ENCODE results near the gene LGALS3BP. TPM values are rescaled to one million over a fixed set of nuclear protein-coding genes. Genes with fewer than 3 reads are reported as not detected.

The LGALS3BP gene
- total RNA-seq, 4 donors from 2014 or later: 191 to 392 (median 296) TPM

DNA sequence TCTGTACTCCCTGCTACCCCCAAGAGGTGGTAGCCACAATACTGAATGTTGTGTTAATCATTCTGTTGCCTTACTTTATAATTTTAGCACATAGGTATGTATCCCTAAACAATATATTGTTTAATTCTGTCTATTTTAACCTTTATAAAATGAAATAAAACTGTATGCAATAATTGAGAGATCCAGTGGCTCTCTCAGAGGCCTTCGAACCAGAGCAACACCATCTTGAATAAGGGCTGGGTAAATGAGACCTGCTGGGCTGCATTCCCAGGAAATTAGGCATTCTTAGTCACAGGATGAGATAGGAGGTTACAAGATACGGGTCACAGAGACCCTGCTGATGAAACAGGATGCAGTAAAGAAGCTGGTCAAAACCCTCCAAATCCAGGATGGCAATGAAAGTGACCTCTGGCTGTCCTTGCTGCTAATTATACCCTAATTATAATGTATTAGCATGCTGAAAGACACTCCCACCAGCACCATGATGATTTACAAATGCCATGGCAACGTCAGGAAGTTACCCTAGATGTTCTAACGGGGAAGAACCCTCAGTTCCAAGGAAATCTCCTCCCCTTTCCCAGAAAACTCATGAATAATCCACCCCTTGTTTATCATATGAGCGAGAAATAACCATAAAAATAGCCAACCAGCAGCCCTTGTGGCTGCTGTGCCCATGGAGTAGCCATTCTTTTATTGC lies 31.9 kb upstream of the LGALS3BP start:
- no peaks in the 10 kb centered on the region for H3K27me3 ChIP-seq
- peaks cover 0 to 30% (median 20%) of the 10 kb centered on the region in 4 donors for H3K4me1 ChIP-seq
- peaks cover 0 to 3% (median 0%) of the 10 kb centered on the region in 3 donors for H3K36me3 ChIP-seq
- H3K9me3 ChIP-seq: no peaks in the 10 kb centered on the region
- 77 to 91% methylated on average over 5 of the region's 5 CpGs for WGBS, 2 donors
- no peak overlapping the region for H3K4me3 ChIP-seq
- H3K27ac ChIP-seq: no peak overlapping the region
- DNase-seq (ENCODE audit: low spot score in 2 of 2): no peak
- TF ChIP-seq EP300 (IDR thresholded peaks at IDR 0.05) (no peak), POLR2A (IDR thresholded peaks at IDR 0.05) (no peak)
- TF ChIP-seq, protein P1, sequence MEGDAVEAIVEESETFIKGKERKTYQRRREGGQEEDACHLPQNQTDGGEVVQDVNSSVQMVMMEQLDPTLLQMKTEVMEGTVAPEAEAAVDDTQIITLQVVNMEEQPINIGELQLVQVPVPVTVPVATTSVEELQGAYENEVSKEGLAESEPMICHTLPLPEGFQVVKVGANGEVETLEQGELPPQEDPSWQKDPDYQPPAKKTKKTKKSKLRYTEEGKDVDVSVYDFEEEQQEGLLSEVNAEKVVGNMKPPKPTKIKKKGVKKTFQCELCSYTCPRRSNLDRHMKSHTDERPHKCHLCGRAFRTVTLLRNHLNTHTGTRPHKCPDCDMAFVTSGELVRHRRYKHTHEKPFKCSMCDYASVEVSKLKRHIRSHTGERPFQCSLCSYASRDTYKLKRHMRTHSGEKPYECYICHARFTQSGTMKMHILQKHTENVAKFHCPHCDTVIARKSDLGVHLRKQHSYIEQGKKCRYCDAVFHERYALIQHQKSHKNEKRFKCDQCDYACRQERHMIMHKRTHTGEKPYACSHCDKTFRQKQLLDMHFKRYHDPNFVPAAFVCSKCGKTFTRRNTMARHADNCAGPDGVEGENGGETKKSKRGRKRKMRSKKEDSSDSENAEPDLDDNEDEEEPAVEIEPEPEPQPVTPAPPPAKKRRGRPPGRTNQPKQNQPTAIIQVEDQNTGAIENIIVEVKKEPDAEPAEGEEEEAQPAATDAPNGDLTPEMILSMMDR (IDR thresholded peaks at IDR 0.05): no peak

DNA sequence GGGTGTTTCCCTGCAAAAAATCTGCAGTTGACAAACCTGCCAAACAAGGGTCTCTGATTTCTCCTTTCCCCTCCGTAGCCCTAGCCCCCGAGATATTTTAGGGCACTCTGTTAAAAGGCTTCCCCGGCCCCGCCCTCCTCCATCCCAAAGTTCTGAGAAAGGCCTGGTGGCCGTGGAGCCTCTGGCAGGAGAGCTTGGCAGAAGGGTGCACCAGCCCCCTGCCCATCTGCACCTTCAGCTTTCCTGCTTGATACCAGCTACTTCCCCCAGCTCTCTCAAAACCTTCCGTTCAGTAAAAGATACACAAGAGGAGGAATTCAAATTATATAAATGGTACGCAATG lies 30.6 kb upstream of the LGALS3BP start:
- Histone ChIP-seq H3K27me3 (no peaks in the 10 kb centered on the region), H3K27ac (peak overlapping the region in 3 of 4 donors; percentile 86 to 91 (median 87)), H3K4me3 (peak overlapping the region; percentile 57 to 98 (median 69)), H3K9me3 (no peaks in the 10 kb centered on the region), H3K36me3 (peaks cover 0 to 3% (median 0%) of the 10 kb centered on the region in 3 donors), H3K4me1 (peaks cover 0 to 44% (median 23%) of the 10 kb centered on the region in 4 donors)
- DNase-seq (ENCODE audit: low spot score in 2 of 2): no peak
- TF ChIP-seq, protein P1 (IDR thresholded peaks at IDR 0.05): no peak
- no peak for TF ChIP-seq EP300 (IDR thresholded peaks at IDR 0.05)
- no peak for TF ChIP-seq POLR2A (IDR thresholded peaks at IDR 0.05)
- WGBS, 2 donors: 67 to 69% methylated on average over 6 to 7 of the region's 7 CpGs

DNA sequence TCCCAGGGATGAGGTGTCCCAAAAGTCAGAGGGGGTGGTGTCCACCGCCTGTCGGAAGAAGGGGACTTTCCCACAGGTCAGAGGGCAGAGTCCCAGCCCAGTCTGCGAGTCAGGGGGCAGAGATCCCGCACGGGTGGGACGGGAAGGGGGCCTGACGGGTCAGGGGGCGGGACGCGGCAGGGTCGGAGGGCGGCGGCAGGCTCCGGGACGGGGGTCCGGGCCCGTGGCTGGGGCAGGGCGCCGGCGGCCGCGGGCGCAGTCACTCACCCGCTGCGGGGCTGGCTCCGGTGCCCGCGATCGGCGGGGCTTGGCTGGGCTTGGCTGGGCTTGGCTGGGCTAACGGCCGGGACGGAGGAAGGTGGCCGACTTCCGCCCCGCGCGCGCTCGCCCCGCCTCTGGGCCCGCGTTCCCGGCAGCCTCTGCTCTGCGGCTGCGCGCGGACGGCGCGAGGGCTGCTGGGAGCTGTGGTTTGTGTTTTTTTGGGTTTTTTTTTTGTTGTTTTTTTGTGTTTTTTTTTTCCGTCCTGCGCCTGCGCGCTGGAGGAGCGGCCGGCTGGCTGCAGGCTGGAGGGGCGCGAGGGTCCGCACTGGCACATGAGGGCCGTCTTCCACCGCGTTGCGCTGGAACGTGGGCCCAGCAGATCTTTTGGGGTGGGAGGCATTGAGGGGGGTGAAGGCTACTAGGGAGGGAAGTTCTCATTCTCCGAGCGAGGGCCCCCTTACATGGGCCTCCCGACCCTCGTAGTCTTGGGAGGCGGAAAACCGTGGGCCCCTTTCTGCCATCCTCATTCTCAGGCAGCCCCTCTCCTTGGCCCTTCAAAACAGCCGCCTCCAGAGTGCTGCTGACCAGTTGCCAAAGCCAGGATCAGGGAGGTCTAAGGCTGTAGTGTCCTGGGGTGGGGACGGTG lies 29.9 kb upstream of the LGALS3BP start, which contains the start of gene CANT1:
CANT1 (minus strand) TSS at position 368 of the 907 bp plus-strand sequence. CDS start 12,142 bp downstream, outside the sequence.
- DNase-seq (ENCODE audit: low spot score in 2 of 2): peak; percentile 62 to 68
- TF ChIP-seq, protein P1 (IDR thresholded peaks at IDR 0.05): peak in 1 of 5 experiments; percentile 27
- TF ChIP-seq POLR2A (IDR thresholded peaks at IDR 0.05): peak in 1 of 2 donors; percentile 58
- peak; percentile 59 to 83 for TF ChIP-seq EP300 (IDR thresholded peaks at IDR 0.05)
- no peaks in the 10 kb centered on the region for H3K27me3 ChIP-seq
- WGBS, 2 donors: 1% methylated on average over 65 to 66 of the region's 73 CpGs
- peaks cover 0 to 3% (median 0%) of the 10 kb centered on the region in 3 donors for H3K36me3 ChIP-seq
- peak within 1 kb of the TSS; percentile 64 to 98 (median 79) for H3K4me3 ChIP-seq
- H3K4me1 ChIP-seq: peaks cover 0 to 47% (median 23%) of the 10 kb centered on the region in 4 donors
- H3K9me3 ChIP-seq: no peaks in the 10 kb centered on the region
- peak within 1 kb of the TSS; percentile 85 to 91 (median 86) for H3K27ac ChIP-seq

DNA sequence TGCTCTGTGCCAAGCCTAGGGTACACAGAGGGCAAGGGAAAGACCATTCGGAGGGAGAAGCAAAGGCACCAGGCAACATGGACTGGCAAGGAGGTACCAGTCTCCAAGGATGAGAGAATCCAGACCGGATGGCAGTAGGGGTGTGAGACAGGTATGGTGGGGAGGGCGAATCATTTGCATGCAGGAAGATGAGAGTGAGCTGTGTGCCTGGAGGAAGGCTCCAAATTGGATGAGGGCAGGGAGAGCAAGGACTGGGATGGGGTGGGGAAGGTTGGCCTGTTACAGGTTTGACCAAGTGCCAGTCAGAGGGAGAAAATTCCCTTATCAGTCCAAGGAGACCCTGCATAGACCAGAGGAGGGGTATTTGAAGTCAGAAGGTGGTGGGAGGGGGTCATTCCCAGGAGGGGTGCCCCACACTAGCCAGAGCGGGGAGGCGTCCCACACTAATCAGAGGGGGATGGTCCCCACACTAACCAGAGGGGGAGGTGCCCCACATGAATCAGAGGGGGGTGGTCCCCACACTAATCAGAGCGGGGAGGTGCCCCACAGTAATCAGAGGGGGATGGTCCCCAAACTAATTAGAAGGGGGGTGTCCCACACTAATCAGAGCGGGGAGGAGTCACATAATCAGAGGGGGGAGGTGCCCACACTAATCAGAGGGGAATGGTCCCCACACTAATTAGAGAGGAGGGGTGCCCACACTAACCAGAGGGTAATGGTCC lies 29.1 kb upstream of the LGALS3BP start:
- Histone ChIP-seq H3K27ac (peak overlapping the region; percentile 85 to 91 (median 86)), H3K4me3 (peak overlapping the region; percentile 64 to 98 (median 79)), H3K36me3 (peaks cover 0 to 3% (median 0%) of the 10 kb centered on the region in 3 donors), H3K27me3 (no peaks in the 10 kb centered on the region), H3K9me3 (no peaks in the 10 kb centered on the region), H3K4me1 (peaks cover 0 to 47% (median 23%) of the 10 kb centered on the region in 4 donors)
- TF ChIP-seq POLR2A (IDR thresholded peaks at IDR 0.05) (no peak), EP300 (IDR thresholded peaks at IDR 0.05) (no peak)
- TF ChIP-seq, protein P1 (IDR thresholded peaks at IDR 0.05): no peak
- DNase-seq (ENCODE audit: low spot score in 2 of 2): no peak
- WGBS, 2 donors: 38 to 39% methylated on average over 6 to 7 of the region's 7 CpGs

Measured in tibial nerve (tissue), 4 donors.